Measurements from ENCODE around the gene ANKMY2.

Gene ANKMY2

DNA sequence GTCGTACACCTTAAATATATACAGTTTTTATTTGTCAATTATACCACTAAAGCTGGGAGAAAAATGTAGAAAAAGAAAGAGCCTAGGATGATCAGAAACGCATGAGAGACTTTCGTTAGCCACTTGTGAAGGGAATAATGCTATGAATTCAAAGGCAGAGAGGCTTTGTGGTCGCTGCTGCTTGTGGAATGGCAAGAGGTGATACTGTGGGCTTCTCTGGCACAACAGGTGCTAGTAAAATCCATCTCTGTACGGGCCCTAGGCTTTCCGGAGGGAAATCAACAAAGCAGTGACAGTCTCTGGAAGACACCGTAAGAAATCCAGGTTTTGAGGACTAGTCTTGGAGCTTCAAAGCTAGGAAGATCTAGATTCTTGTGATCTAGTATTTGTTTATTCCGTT, 66.3 kb downstream of the ANKMY2 start:
- no peak for DNase-seq (ENCODE audit: low read depth)

- no peak for DNase-seq (ENCODE audit: low read depth)
Observed at GRCh38 chr7:16571941-16572340, 73.6 kb downstream of the ANKMY2 start.

GRCh38 chr7:16564909-16565426, 80.6 kb downstream of the ANKMY2 start:
- DNase-seq (ENCODE audit: low read depth): no peak

GRCh38 chr7:16564023-16564380, 81.6 kb downstream of the ANKMY2 start:
- no peak for DNase-seq (ENCODE audit: low read depth)

DNA sequence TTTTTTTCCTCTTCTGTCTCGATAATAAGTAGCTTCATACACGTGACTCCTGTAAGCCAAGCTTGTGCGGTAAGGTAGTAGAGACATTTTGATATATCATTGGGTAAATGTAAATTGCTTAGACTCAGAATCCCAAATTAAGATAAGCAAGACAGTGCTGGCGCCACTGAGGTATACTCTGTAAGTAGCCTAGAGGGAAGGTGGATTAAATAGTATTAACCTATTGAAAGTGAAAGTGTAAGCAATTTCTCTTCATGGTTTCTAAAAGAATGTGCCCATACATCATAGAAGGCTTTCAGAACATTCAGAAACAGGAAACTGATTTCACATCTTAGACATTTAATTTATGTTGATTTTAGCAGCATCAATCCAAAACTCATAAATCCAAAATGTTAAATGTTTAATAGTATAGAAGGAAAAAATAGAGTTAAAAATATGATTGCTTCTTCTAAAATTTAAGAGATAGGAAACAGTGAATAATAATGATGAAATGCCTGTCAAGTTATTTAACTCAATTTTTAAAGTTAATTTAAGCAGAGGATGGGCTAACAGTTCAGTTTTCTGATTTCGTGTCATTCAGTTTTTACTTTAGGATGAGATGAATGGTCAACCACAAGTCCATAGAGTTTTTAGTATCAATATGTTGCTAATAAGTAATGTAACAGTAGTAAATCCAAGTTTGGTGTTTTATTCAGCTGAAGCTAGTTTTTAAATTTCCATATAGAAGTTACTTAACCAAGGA, 82.1 kb downstream of the ANKMY2 start:
- no peak for DNase-seq (ENCODE audit: low read depth)

GRCh38 chr7:16562456-16563220, 82.9 kb downstream of the ANKMY2 start:
- DNase-seq (ENCODE audit: low read depth): no peak

- DNase-seq (ENCODE audit: low read depth): no peak
Observed at GRCh38 chr7:16561943-16562342, 83.6 kb downstream of the ANKMY2 start.

DNA sequence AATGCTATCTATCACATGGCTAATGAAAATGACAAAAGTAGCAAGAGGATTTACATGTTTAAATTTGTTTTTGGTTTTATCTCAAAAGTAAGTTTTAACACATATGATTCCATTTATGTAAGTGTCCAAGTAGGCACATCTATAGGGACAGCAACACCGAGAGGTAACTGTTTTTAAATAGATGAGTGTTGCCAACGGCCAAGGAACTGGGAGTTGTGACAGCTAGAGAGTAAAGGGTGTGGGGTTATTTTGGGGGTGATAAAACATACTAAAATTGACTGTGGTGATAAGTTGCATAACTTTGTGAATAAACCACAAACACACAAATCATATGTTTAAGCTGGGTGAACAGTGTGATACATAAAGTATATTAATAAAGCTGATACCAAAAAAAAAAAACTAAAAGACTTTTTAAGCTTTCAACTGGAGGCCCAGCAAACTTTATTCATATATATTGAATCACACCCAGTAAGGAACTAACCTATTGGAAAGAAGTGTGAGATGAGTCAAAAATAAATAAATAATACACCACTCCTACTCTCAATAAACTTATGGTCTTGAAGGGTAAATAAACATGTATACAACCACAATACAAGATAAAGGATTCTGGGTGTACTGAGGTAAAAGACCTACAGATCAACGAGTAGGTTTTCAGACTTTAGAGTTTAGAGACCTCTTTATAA, 85.9 kb downstream of the ANKMY2 start:
- no peak for DNase-seq (ENCODE audit: low read depth)

DNA sequence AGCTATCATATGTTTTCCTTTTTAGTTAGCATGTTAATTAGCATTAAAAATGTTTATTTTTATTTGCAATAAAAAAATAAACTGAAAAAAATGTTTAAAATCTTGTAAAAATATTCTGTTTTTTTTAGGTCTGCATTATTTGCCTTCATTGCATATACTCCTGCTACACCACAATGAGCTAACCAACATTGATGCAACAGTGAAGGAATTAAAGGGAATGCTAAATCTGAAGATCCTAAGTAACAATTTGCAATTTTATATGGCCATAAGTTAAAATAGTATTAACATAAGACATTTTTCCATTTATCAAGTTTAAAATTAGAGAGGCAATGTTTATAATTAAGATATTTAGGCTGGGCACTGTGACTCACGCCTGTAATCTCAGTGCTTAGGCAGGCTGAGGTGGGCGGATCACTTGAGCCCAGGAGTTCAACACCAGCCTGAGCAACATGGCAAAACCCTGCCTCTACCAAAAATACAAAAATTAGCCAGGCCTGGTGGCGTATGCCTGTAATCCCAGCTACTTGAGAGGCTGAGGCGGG, 86.7 kb downstream of the ANKMY2 start:
- no peak for DNase-seq (ENCODE audit: low read depth)

DNA sequence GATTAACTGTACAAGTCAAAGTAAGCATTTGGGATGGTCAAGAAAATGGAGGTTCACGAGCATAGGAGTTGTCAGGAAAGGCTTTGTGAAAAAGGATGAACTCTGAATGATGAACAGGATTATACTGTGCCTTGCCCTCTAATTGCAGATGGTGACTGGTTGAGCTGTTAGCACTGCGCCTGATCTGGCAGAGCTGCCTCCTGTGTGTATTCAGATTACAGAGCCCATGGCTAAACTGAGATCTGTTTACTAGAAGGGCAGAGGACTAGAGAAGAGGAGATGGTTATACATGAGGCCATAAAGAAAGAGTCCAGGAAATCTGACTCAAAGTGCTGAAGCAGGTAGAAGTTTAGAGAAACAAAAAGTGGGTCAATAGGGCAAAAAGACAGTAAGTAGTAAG, 89.2 kb downstream of the ANKMY2 start:
- DNase-seq (ENCODE audit: low read depth): no peak

DNA sequence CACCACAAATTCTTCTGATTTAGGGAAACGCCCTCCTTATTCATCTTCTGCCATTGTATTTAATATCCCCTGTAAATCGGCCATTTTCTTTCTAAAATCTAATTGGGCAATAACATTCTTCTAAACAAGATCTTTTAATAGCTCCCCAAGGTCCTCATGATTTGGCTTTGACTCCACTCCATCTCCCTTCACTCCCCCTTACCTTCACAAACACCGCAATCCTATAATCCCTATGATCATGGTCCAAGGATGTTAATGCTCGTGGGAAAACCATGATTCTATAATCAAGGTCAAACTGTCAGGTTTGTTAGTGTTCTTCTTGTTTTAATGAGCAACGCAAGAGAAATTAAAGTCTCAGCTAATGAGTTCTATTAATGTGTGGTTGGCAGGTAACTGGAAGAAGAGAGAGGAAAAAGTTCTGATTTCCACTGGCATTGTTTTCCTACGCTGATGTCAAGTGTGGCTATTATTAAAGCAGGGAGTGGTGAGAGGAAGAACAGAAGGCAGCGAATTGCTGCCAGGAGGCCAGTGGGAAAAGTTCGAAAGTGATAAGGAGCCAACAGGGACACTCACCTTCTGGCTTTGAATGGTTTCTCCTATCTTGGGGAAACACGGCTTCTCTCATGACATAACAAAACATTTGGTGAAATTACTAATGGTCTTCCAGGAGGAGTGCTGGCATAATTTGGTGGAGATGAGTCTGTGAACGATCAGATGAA, 90.9 kb downstream of the ANKMY2 start:
- no peak for DNase-seq (ENCODE audit: low read depth)

DNA sequence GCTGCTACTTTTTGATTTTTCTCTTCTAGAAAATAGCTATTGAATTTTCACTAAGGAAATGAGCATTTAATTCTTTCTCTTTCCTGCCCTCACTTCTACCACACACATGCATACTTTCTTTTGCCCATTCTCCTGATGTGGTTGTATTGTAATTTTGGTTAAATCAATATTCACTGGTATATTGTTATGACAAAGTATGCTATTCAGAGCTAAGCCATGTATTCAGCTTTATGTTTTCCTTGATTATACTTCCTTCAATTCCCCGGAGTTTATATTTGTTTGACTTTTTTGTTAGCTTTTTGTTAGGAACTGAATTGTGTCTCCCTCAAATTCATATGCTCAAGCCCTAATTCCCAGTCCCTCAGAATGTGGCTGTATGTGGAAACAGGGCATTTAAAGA, 94.9 kb downstream of the ANKMY2 start:
- no peak for DNase-seq (ENCODE audit: low read depth)
